ENCODE measurements around the gene ANKFN1.

The ANKFN1 gene

GRCh38 chr17:56436142-56436541, 282.9 kb downstream of the ANKFN1 start:
- Histone ChIP-seq H3K9me3 (ENCODE audit: control insufficient read depth, low read length) (no peaks in the 10 kb centered on the region), H3K27ac (ENCODE audit: low read depth, low read length, severe bottlenecking) (no peak overlapping the region), H3K4me1 (ENCODE audit: control insufficient read depth, insufficient read depth, low read length, poor library complexity, severe bottlenecking) (peaks cover 42% of the 10 kb centered on the region), H3K4me3 (ENCODE audit: extremely low read depth, insufficient read depth, low read length, poor library complexity, severe bottlenecking) (no peak overlapping the region), H3K36me3 (ENCODE audit: control insufficient read depth, insufficient read depth, low read length) (no peaks in the 10 kb centered on the region)
- WGBS, 2 experiments (ENCODE audit: insufficient coverage in 2 of 2), result 92% methylated on average over 2 of the region's 4 CpGs; no CpG with 5 or more reads in 1 of the 2 experiments

DNA sequence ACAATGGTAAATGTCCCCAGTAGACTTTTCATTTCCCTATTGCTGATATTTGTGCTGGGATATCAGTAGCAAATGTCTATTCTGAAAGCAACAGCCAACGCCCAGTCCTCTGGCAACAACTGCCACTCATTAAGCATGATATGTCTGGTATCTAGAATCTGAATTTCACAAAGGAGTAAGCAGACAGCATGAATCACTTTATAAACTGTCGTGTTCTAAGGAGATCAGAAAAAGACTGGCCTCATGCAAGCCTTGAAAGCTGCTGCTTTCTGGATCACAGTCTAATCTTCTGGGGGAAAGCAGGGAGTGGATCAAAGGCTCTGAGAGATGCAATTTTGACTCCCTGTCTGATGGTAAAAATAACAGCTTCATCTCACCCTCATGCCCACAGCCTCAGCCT, 287.1 kb downstream of the ANKFN1 start:
- H3K36me3 ChIP-seq (ENCODE audit: control insufficient read depth, insufficient read depth, low read length), result no peaks in the 10 kb centered on the region
- H3K9me3 ChIP-seq (ENCODE audit: control insufficient read depth, low read length), result no peaks in the 10 kb centered on the region
- 66 to 75% methylated on average over 1 to 2 of the region's 2 CpGs for WGBS, 2 experiments (ENCODE audit: insufficient coverage in 2 of 2)
- H3K4me1 ChIP-seq (ENCODE audit: control insufficient read depth, insufficient read depth, low read length, poor library complexity, severe bottlenecking), result peaks cover 21% of the 10 kb centered on the region
- H3K4me3 ChIP-seq (ENCODE audit: extremely low read depth, insufficient read depth, low read length, poor library complexity, severe bottlenecking), result no peak overlapping the region
- H3K27ac ChIP-seq (ENCODE audit: low read depth, low read length, severe bottlenecking), result peak overlapping the region; percentile 51

DNA sequence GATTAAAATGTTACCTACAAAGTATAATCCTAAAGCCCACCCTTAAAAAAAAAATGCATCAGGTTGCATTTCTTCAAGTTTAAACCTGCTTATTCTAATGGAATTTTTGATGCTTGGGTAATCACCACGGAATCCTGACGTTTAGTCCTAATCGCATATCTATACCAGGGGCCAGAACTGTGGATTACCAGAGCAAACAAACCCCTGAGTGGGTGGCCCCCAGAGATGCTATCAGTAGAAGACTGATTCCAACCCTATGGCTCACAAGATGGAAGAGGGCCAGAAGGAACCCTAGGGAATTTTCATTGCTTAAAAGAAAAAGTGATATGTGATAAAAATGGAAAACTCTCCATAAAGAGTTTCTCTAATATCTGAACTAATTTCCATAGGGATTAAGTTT, 288.0 kb downstream of the ANKFN1 start:
- peaks cover 20% of the 10 kb centered on the region for H3K4me1 ChIP-seq (ENCODE audit: control insufficient read depth, insufficient read depth, low read length, poor library complexity, severe bottlenecking)
- no peak overlapping the region for H3K4me3 ChIP-seq (ENCODE audit: extremely low read depth, insufficient read depth, low read length, poor library complexity, severe bottlenecking)
- no peak overlapping the region for H3K27ac ChIP-seq (ENCODE audit: low read depth, low read length, severe bottlenecking)
- 51% methylated on average over 2 of the region's 3 CpGs; no CpG with 5 or more reads in 1 of the 2 experiments for WGBS, 2 experiments (ENCODE audit: insufficient coverage in 2 of 2)
- H3K9me3 ChIP-seq (ENCODE audit: control insufficient read depth, low read length), result no peaks in the 10 kb centered on the region
- no peaks in the 10 kb centered on the region for H3K36me3 ChIP-seq (ENCODE audit: control insufficient read depth, insufficient read depth, low read length)

DNA sequence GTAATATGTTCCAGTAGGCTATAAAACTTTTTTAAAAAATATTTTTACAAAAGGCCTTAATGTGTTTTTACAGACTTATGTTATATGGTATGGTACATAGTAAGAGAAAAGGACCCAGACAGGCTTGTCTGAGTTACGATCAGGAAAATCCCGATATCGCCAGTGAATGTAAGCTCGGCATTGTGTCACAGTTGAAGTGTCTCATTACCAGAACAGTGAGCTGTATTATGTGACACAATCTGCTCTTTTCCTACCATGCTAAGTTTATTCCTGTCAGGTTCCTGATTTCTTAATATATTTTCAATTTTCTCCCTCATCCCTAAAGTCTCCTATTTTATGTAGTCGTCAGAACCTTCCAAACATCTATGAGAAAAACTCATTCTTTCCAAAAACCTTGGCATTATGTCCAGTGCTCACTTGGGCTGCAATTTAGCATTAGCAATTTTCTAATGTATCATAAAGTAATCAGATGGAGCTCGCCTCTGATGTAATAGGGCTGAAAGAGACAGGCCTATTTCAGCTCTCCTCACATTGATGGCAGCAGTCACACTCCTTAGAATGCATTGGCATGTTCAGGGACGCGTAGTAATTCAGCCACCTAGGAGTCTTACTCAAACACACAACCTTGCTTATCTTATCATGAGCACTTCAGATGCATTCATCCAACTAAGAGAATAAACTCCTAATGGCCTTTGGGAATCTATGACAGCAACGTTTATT, 292.6 kb downstream of the ANKFN1 start:
- H3K4me1 ChIP-seq (ENCODE audit: control insufficient read depth, insufficient read depth, low read length, poor library complexity, severe bottlenecking), result peaks cover 6% of the 10 kb centered on the region
- H3K36me3 ChIP-seq (ENCODE audit: control insufficient read depth, insufficient read depth, low read length), result no peaks in the 10 kb centered on the region
- no peaks in the 10 kb centered on the region for H3K9me3 ChIP-seq (ENCODE audit: control insufficient read depth, low read length)
- WGBS, 2 experiments (ENCODE audit: insufficient coverage in 2 of 2), result 98% methylated on average over 7 to 9 of the region's 9 CpGs
- no peak overlapping the region for H3K27ac ChIP-seq (ENCODE audit: low read depth, low read length, severe bottlenecking)
- H3K4me3 ChIP-seq (ENCODE audit: extremely low read depth, insufficient read depth, low read length, poor library complexity, severe bottlenecking), result no peak overlapping the region

- peaks cover 6% of the 10 kb centered on the region for H3K4me1 ChIP-seq (ENCODE audit: control insufficient read depth, insufficient read depth, low read length, poor library complexity, severe bottlenecking)
- no peaks in the 10 kb centered on the region for H3K9me3 ChIP-seq (ENCODE audit: control insufficient read depth, low read length)
- no peak overlapping the region for H3K27ac ChIP-seq (ENCODE audit: low read depth, low read length, severe bottlenecking)
- no peak overlapping the region for H3K4me3 ChIP-seq (ENCODE audit: extremely low read depth, insufficient read depth, low read length, poor library complexity, severe bottlenecking)
- no CpG with 5 or more reads among the region's 1 CpG for WGBS, 2 experiments (ENCODE audit: insufficient coverage in 2 of 2)
- no peaks in the 10 kb centered on the region for H3K36me3 ChIP-seq (ENCODE audit: control insufficient read depth, insufficient read depth, low read length)
Measured at GRCh38 chr17:56447171-56447570, 293.9 kb downstream of the ANKFN1 start.

DNA sequence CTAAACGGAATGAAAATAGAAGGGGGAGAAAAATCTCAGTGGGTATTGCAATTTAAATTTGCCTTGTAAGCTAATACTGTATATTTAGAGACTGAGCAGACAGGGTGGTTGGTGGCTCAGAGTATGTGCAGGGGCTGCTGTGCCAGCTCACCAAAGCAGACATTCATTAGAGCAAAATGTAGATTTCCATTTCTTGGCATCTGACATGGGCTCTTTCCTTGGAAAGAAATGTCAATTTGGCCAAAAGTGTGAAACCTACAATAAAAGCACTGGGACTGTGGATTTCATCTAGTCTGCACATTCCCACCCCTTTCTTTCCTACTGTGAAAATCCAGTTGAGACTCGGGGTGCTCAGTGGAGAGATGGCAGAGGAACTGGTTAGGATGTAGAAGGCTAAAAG, 295.1 kb downstream of the ANKFN1 start:
- Histone ChIP-seq H3K4me1 (ENCODE audit: control insufficient read depth, insufficient read depth, low read length, poor library complexity, severe bottlenecking) (no peaks in the 10 kb centered on the region), H3K9me3 (ENCODE audit: control insufficient read depth, low read length) (no peaks in the 10 kb centered on the region), H3K36me3 (ENCODE audit: control insufficient read depth, insufficient read depth, low read length) (no peaks in the 10 kb centered on the region), H3K4me3 (ENCODE audit: extremely low read depth, insufficient read depth, low read length, poor library complexity, severe bottlenecking) (no peak overlapping the region), H3K27ac (ENCODE audit: low read depth, low read length, severe bottlenecking) (no peak overlapping the region)
- 90% methylated on average over 1 of the region's 2 CpGs; no CpG with 5 or more reads in 1 of the 2 experiments for WGBS, 2 experiments (ENCODE audit: insufficient coverage in 2 of 2)

- H3K4me1 ChIP-seq (ENCODE audit: control insufficient read depth, insufficient read depth, low read length, poor library complexity, severe bottlenecking), result no peaks in the 10 kb centered on the region
- 87 to 88% methylated on average over 4 to 5 of the region's 8 CpGs for WGBS, 2 experiments (ENCODE audit: insufficient coverage in 2 of 2)
- no peaks in the 10 kb centered on the region for H3K36me3 ChIP-seq (ENCODE audit: control insufficient read depth, insufficient read depth, low read length)
- no peak overlapping the region for H3K27ac ChIP-seq (ENCODE audit: low read depth, low read length, severe bottlenecking)
- no peak overlapping the region for H3K4me3 ChIP-seq (ENCODE audit: extremely low read depth, insufficient read depth, low read length, poor library complexity, severe bottlenecking)
- H3K9me3 ChIP-seq (ENCODE audit: control insufficient read depth, low read length), result no peaks in the 10 kb centered on the region
Measured at GRCh38 chr17:56449176-56449575, 295.9 kb downstream of the ANKFN1 start.

DNA sequence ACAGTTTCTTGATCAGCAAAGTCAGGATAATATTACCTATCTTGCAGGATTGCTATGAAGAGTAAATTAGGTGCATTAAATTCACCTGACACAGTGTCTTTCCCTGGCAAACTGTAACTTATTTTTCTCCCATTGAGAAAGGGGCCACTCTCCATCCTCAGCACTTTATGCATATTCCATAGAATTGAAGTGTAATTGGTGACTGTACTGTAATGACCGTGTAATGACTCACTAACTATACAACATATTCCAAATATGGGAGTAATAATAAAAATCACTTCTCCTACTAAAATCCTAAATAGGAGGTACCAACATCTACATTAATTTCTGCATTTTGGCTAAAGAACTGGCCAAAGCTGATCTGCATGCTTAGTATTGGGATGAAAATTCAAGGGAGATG, 298.4 kb downstream of the ANKFN1 start:
- no peaks in the 10 kb centered on the region for H3K36me3 ChIP-seq (ENCODE audit: control insufficient read depth, insufficient read depth, low read length)
- WGBS, 2 experiments (ENCODE audit: insufficient coverage in 2 of 2), result no CpG with 5 or more reads among the region's 1 CpG

DNA sequence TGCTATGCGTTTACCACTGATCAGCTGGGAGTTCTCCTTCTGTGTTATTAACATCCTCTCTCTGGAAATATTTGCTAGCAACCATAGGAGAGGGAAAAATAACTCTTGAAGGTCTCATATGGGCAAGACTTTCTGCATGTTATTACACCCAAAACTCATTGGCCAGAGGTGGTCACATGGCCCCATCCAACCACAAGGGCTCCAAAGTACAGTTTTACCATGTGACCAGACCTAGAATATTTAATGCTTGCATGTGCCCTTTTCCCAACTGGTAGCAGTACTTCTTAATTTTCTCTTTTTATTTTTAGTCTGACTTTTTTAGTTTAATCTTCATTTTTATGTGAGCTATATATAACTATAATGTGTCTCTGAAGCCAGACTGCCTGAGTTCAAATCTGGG, 299.2 kb downstream of the ANKFN1 start:
- WGBS, 2 experiments (ENCODE audit: insufficient coverage in 2 of 2), result no CpG with 5 or more reads among the region's 1 CpG
- no peaks in the 10 kb centered on the region for H3K4me1 ChIP-seq (ENCODE audit: control insufficient read depth, insufficient read depth, low read length, poor library complexity, severe bottlenecking)
- no peaks in the 10 kb centered on the region for H3K36me3 ChIP-seq (ENCODE audit: control insufficient read depth, insufficient read depth, low read length)
- H3K27ac ChIP-seq (ENCODE audit: low read depth, low read length, severe bottlenecking), result no peak overlapping the region
- H3K4me3 ChIP-seq (ENCODE audit: extremely low read depth, insufficient read depth, low read length, poor library complexity, severe bottlenecking), result no peak overlapping the region
- no peaks in the 10 kb centered on the region for H3K9me3 ChIP-seq (ENCODE audit: control insufficient read depth, low read length)

More for the DNA sequence above, 298.4 kb downstream of the ANKFN1 start:
- Histone ChIP-seq H3K9me3 (ENCODE audit: control insufficient read depth, low read length) (no peaks in the 10 kb centered on the region), H3K4me3 (ENCODE audit: extremely low read depth, insufficient read depth, low read length, poor library complexity, severe bottlenecking) (no peak overlapping the region), H3K4me1 (ENCODE audit: control insufficient read depth, insufficient read depth, low read length, poor library complexity, severe bottlenecking) (no peaks in the 10 kb centered on the region), H3K27ac (ENCODE audit: low read depth, low read length, severe bottlenecking) (no peak overlapping the region)

DNA sequence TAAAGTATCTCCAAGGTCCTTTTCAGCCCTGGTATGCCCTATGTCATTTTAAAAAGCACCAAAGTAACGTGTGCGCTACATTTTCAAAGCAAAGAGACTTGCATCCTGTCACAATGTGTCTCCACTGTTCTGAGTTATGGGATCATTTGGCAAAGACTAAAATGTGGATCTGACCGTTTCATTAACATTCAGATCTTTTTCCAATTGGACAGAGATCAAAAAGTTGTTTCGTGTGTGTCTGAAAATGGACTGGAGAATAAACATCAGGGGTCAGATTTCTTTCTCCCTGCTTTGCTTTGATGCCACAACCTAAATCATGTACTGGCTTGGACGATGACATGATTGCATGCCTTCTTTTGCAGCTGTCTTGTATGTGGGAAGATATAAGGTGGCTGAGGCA, 304.2 kb downstream of the ANKFN1 start:
- Histone ChIP-seq H3K4me3 (ENCODE audit: extremely low read depth, insufficient read depth, low read length, poor library complexity, severe bottlenecking) (no peak overlapping the region), H3K36me3 (ENCODE audit: control insufficient read depth, insufficient read depth, low read length) (no peaks in the 10 kb centered on the region), H3K9me3 (ENCODE audit: control insufficient read depth, low read length) (no peaks in the 10 kb centered on the region), H3K27ac (ENCODE audit: low read depth, low read length, severe bottlenecking) (no peak overlapping the region), H3K4me1 (ENCODE audit: control insufficient read depth, insufficient read depth, low read length, poor library complexity, severe bottlenecking) (no peaks in the 10 kb centered on the region)
- WGBS, 2 experiments (ENCODE audit: insufficient coverage in 2 of 2), result 93 to 98% methylated on average over 3 to 4 of the region's 5 CpGs

GRCh38 chr17:56465886-56466285, 312.6 kb downstream of the ANKFN1 start:
- Histone ChIP-seq H3K36me3 (ENCODE audit: control insufficient read depth, insufficient read depth, low read length) (no peaks in the 10 kb centered on the region), H3K4me1 (ENCODE audit: control insufficient read depth, insufficient read depth, low read length, poor library complexity, severe bottlenecking) (peaks cover 4% of the 10 kb centered on the region), H3K4me3 (ENCODE audit: extremely low read depth, insufficient read depth, low read length, poor library complexity, severe bottlenecking) (no peak overlapping the region), H3K27ac (ENCODE audit: low read depth, low read length, severe bottlenecking) (no peak overlapping the region), H3K9me3 (ENCODE audit: control insufficient read depth, low read length) (no peaks in the 10 kb centered on the region)
- 100% methylated on average over 1 of the region's 1 CpG for WGBS, 2 experiments (ENCODE audit: insufficient coverage in 2 of 2)
